BE2C (cell line): Measurements from ENCODE around the gene HERC3.

Source experiments
- DNase-seq: peaks from one replicate; pipeline ENCODE4 v3.0.0-alpha.2; 2020
- H3K27me3 ChIP-seq: fragments of 250-450 bp; sonication (Bioruptor Pico); 2 replicates; pipeline ENCODE4 v1.5.1; 2020; ENCODE audit warnings: mild to moderate bottlenecking
- H3K36me3 ChIP-seq: fragments of 250-450 bp; sonication (Bioruptor Pico); 2 replicates; pipeline ENCODE4 v1.5.1; 2020; ENCODE audit warnings: mild to moderate bottlenecking
- H3K4me1 ChIP-seq: fragments of 250-450 bp; sonication (Bioruptor Pico); 2 replicates; pipeline ENCODE4 v1.5.1; 2020
- H3K4me3 ChIP-seq: 2 replicates; pipeline ENCODE4 v1.5.1; 2011; ENCODE audit warnings: low read depth, low read length
- H3K9me3 ChIP-seq: fragments of 250-450 bp; sonication (Bioruptor Pico); 2 replicates; pipeline ENCODE4 v1.5.1; 2020
- TF ChIP-seq, protein P1 (sequence below): IDR thresholded peaks from 2 replicates; pipeline ENCODE4 v1.5.1; 2012; ENCODE audit warnings: mild to moderate bottlenecking, low read depth, low read length

HERC3 gene

GRCh38 chr4:88751258-88752075 lies 159.2 kb downstream of the HERC3 start:
- Histone ChIP-seq H3K4me1 (peaks cover 8% of the 10 kb centered on the region), H3K27me3 (no peaks in the 10 kb centered on the region), H3K36me3 (peaks cover 36% of the 10 kb centered on the region), H3K9me3 (no peaks in the 10 kb centered on the region), H3K4me3 (no peak overlapping the region)
- TF ChIP-seq, protein P1, sequence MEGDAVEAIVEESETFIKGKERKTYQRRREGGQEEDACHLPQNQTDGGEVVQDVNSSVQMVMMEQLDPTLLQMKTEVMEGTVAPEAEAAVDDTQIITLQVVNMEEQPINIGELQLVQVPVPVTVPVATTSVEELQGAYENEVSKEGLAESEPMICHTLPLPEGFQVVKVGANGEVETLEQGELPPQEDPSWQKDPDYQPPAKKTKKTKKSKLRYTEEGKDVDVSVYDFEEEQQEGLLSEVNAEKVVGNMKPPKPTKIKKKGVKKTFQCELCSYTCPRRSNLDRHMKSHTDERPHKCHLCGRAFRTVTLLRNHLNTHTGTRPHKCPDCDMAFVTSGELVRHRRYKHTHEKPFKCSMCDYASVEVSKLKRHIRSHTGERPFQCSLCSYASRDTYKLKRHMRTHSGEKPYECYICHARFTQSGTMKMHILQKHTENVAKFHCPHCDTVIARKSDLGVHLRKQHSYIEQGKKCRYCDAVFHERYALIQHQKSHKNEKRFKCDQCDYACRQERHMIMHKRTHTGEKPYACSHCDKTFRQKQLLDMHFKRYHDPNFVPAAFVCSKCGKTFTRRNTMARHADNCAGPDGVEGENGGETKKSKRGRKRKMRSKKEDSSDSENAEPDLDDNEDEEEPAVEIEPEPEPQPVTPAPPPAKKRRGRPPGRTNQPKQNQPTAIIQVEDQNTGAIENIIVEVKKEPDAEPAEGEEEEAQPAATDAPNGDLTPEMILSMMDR: no peak
- no peak for DNase-seq

DNA sequence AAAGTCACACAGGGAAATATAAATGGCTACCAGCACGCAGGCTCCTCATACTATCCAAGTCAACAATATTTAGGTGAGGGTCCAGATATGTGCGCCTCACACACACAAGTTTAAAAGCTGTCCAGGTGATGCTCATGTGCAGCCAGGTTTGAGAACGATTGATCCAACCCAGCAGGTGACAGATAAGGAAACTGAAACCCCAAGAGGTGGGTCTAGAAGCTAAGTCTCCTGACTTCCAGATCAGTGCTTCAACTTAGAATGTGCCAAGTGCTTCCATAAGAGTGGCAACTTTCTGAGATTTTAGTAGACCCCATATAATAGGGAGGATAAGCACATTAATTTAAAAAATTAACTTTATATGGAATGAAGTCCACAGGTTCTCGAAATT lies 159.8 kb downstream of the HERC3 start:
- TF ChIP-seq, protein P1: no peak
- Histone ChIP-seq H3K9me3 (no peaks in the 10 kb centered on the region), H3K4me3 (no peak overlapping the region), H3K27me3 (no peaks in the 10 kb centered on the region), H3K36me3 (peaks cover 34% of the 10 kb centered on the region), H3K4me1 (peaks cover 8% of the 10 kb centered on the region)
- no peak for DNase-seq

DNA sequence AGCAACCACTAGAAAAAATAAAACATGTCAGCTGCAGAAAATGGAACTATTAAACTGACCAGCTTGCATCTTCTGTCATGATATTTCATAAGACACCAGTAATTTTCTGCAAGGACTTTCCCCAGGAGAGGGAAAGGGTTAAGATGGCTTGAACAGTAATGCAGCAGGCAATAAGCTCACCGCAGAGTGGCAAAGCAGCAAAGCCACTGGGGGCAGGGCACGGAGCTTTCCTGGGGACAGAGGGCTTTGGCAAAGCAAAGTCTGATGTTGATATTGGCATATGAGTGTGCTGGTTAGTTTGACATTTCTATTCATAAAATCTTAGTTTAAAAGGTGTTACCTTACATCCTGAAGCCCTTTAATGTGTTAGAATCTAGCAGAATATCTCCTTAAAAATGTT lies 160.5 kb downstream of the HERC3 start:
- Histone ChIP-seq H3K9me3 (no peaks in the 10 kb centered on the region), H3K4me1 (peaks cover 8% of the 10 kb centered on the region), H3K36me3 (peaks cover 27% of the 10 kb centered on the region), H3K4me3 (no peak overlapping the region), H3K27me3 (no peaks in the 10 kb centered on the region)
- TF ChIP-seq, protein P1: no peak
- no peak for DNase-seq

GRCh38 chr4:88753658-88754571 lies 161.6 kb downstream of the HERC3 start:
- no peaks in the 10 kb centered on the region for H3K9me3 ChIP-seq
- H3K4me3 ChIP-seq: no peak overlapping the region
- peaks cover 18% of the 10 kb centered on the region for H3K36me3 ChIP-seq
- no peaks in the 10 kb centered on the region for H3K27me3 ChIP-seq
- peaks cover 8% of the 10 kb centered on the region for H3K4me1 ChIP-seq
- no peak for DNase-seq
- TF ChIP-seq, protein P1: no peak

DNA sequence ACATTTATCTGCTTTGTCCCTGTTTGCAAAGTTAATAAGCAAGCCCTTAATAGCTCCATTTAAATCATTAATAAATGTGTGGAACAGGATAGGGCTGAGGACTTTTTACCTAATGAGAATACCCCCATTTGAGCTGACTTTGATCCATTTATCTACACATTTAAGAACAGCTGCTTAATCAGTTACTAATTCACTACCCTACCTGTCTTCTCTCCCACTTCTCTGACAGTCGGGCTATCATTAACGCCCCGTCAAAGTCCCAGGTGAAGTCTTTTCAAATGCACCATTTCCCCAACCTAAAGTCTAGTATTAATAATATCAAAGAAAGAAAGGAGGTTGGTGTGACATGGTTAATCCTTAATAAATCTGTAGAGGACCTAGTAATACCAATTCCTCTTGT lies 162.5 kb downstream of the HERC3 start:
- Histone ChIP-seq H3K4me1 (peaks cover 8% of the 10 kb centered on the region), H3K9me3 (no peaks in the 10 kb centered on the region), H3K4me3 (no peak overlapping the region), H3K36me3 (peaks cover 9% of the 10 kb centered on the region), H3K27me3 (no peaks in the 10 kb centered on the region)
- TF ChIP-seq, protein P1: no peak
- no peak for DNase-seq
